Measurements from ENCODE around the gene IL17B.

Gene IL17B

GRCh38 chr5:149380466-149381121 is 1.5 kb upstream of the IL17B start:
- no peaks in the 10 kb centered on the region for H3K36me3 ChIP-seq (ENCODE audit: insufficient read depth, low read length)
- no peaks in the 10 kb centered on the region for H3F3A ChIP-seq (ENCODE audit: insufficient read depth, low read length)
- no peaks in the 10 kb centered on the region for H3K79me2 ChIP-seq (ENCODE audit: insufficient read depth, low read length)
- no peaks in the 10 kb centered on the region for H3K9me3 ChIP-seq (ENCODE audit: low read length)
- H3K4me1 ChIP-seq (ENCODE audit: insufficient read depth, low read length, severe bottlenecking) = peaks cover 12% of the 10 kb centered on the region
- no peaks in the 10 kb centered on the region for H4K20me1 ChIP-seq (ENCODE audit: insufficient read depth, low read length)
- no peaks in the 10 kb centered on the region for H3K9me2 ChIP-seq (ENCODE audit: low read depth, low read length)
- no peak overlapping the region for H3K9ac ChIP-seq (ENCODE audit: low read length)
- H3K27ac ChIP-seq (ENCODE audit: low read depth, low read length, poor library complexity, severe bottlenecking) = no peak overlapping the region
- H3K4me2 ChIP-seq (ENCODE audit: low read length) = no peak overlapping the region
- H2AFZ ChIP-seq (ENCODE audit: low read length) = no peak overlapping the region
- TF ChIP-seq EZH2 (IDR thresholded peaks at IDR 0.05; ENCODE audit: borderline replicate concordance, low read length) (no peak), CTCF (IDR thresholded peaks at IDR 0.05; ENCODE audit: low read length) (no peak)
- no peaks in the 10 kb centered on the region for H3K27me3 ChIP-seq (ENCODE audit: insufficient read depth, low read length)
- no peak overlapping the region for H3K4me3 ChIP-seq (ENCODE audit: low read depth, low read length, poor library complexity, severe bottlenecking)

- Histone ChIP-seq H2AFZ (ENCODE audit: low read length) (no peak overlapping the region), H3K27me3 (ENCODE audit: insufficient read depth, low read length) (no peaks in the 10 kb centered on the region), H3K9me3 (ENCODE audit: low read length) (no peaks in the 10 kb centered on the region), H3K9me2 (ENCODE audit: low read depth, low read length) (no peaks in the 10 kb centered on the region), H3K4me3 (ENCODE audit: low read depth, low read length, poor library complexity, severe bottlenecking) (no peak overlapping the region), H3K4me1 (ENCODE audit: insufficient read depth, low read length, severe bottlenecking) (peaks cover 12% of the 10 kb centered on the region), H3K4me2 (ENCODE audit: low read length) (no peak overlapping the region), H4K20me1 (ENCODE audit: insufficient read depth, low read length) (no peaks in the 10 kb centered on the region), H3K27ac (ENCODE audit: low read depth, low read length, poor library complexity, severe bottlenecking) (no peak overlapping the region), H3K79me2 (ENCODE audit: insufficient read depth, low read length) (no peaks in the 10 kb centered on the region), H3F3A (ENCODE audit: insufficient read depth, low read length) (no peaks in the 10 kb centered on the region), H3K36me3 (ENCODE audit: insufficient read depth, low read length) (no peaks in the 10 kb centered on the region), H3K9ac (ENCODE audit: low read length) (no peak overlapping the region)
- TF ChIP-seq CTCF (IDR thresholded peaks at IDR 0.05; ENCODE audit: low read length) (no peak), EZH2 (IDR thresholded peaks at IDR 0.05; ENCODE audit: borderline replicate concordance, low read length) (no peak)
Observed at GRCh38 chr5:149379818-149380374, 804 bp upstream of the IL17B start.

- H3K27ac ChIP-seq (ENCODE audit: low read depth, low read length, poor library complexity, severe bottlenecking) = no peak overlapping the region
- peaks cover 12% of the 10 kb centered on the region for H3K4me1 ChIP-seq (ENCODE audit: insufficient read depth, low read length, severe bottlenecking)
- H3K27me3 ChIP-seq (ENCODE audit: insufficient read depth, low read length) = no peaks in the 10 kb centered on the region
- H3K36me3 ChIP-seq (ENCODE audit: insufficient read depth, low read length) = no peaks in the 10 kb centered on the region
- H3K4me2 ChIP-seq (ENCODE audit: low read length) = no peak overlapping the region
- no peak overlapping the region for H3K4me3 ChIP-seq (ENCODE audit: low read depth, low read length, poor library complexity, severe bottlenecking)
- H3K9me3 ChIP-seq (ENCODE audit: low read length) = no peaks in the 10 kb centered on the region
- no peak overlapping the region for H3K9ac ChIP-seq (ENCODE audit: low read length)
- no peaks in the 10 kb centered on the region for H3K79me2 ChIP-seq (ENCODE audit: insufficient read depth, low read length)
- no peaks in the 10 kb centered on the region for H3K9me2 ChIP-seq (ENCODE audit: low read depth, low read length)
- H3F3A ChIP-seq (ENCODE audit: insufficient read depth, low read length) = no peaks in the 10 kb centered on the region
- H4K20me1 ChIP-seq (ENCODE audit: insufficient read depth, low read length) = no peaks in the 10 kb centered on the region
- no peak overlapping the region for H2AFZ ChIP-seq (ENCODE audit: low read length)
- TF ChIP-seq CTCF (IDR thresholded peaks at IDR 0.05; ENCODE audit: low read length) (no peak), EZH2 (IDR thresholded peaks at IDR 0.05; ENCODE audit: borderline replicate concordance, low read length) (no peak)
Observed at GRCh38 chr5:149378241-149378820, 761 bp downstream of the IL17B start.
